GM19372 (cell line): ENCODE measurements around the gene MIB1.
"Not testable (repeated sequence)": the region's sequence is repeated elsewhere in the genome, so short reads cannot be mapped to it uniquely, and the experiment has no call there.

Source experiments
- ATAC-seq: cut with Tn5 transposase; IDR thresholded peaks from one replicate; pipeline ENCODE4 v1.9.1; 2021; ENCODE audit warnings: mild to moderate bottlenecking, low read depth, moderate library complexity; ENCODE audit not compliant: unreplicated experiment

MIB1 gene

GRCh38 chr18:21740538-21741311 is at the start of gene MIB1:
Gene MIB1 (plus strand): TSS chr18:21740792. CDS start chr18:21741584, 792 bp downstream.
- ATAC-seq, result peak; percentile 91

- ATAC-seq, result no peak
These were observed 47.3 kb upstream of the MIB1 start for GRCh38 chr18:21693322-21693721.

- no peak for ATAC-seq
These were observed 40.0 kb upstream of the MIB1 start for GRCh38 chr18:21700528-21701075.

DNA sequence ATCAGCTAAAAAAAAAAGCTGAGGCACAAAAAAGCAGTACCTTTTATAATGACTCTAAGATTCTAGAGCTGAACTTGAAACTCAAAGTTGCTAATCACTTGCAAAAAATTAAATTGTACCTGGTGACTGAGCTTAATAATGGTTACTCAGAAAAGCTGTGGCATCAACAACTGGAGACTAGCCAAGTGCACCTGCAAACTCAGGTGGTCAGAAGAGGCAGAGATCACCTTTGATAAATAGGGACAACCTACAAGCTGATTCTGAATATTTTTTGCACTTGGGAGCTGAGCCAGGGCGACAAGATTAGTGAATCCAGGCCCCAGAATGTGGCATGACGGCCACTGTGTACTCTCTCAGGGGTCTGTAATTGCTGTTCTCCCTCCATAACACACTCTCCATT is 39.0 kb upstream of the MIB1 start:
- ATAC-seq, result no peak

GRCh38 chr18:21702602-21703001 is 38.0 kb upstream of the MIB1 start:
- ATAC-seq, result no peak

DNA sequence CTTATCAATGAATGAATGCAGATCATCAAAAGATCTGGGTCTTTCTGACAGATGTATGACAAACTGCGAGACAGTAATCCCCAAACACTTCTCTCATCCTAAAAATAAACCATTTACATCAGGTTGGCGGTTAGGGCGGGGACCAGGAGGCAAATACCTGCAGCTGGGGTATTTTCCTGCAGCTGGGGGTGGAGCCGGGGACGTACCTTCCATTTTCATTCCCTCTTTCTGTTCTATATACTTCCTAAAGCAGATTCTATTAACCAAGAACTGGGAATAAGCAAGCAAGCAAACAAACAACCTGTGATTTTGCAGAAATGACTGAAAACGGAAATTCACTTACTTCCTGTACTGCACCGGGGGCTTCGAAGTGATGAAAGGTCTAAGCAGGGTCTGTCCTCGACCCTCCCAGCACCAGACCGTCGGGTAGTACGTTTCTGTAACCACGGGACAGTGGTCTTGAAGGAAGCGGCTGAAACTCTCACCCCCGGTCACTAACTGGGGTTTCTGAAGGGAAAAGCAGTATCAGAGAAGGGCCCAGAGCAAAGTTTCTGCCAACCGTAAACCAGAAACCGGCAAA is 37.3 kb upstream of the MIB1 start:
- ATAC-seq, result no peak

DNA sequence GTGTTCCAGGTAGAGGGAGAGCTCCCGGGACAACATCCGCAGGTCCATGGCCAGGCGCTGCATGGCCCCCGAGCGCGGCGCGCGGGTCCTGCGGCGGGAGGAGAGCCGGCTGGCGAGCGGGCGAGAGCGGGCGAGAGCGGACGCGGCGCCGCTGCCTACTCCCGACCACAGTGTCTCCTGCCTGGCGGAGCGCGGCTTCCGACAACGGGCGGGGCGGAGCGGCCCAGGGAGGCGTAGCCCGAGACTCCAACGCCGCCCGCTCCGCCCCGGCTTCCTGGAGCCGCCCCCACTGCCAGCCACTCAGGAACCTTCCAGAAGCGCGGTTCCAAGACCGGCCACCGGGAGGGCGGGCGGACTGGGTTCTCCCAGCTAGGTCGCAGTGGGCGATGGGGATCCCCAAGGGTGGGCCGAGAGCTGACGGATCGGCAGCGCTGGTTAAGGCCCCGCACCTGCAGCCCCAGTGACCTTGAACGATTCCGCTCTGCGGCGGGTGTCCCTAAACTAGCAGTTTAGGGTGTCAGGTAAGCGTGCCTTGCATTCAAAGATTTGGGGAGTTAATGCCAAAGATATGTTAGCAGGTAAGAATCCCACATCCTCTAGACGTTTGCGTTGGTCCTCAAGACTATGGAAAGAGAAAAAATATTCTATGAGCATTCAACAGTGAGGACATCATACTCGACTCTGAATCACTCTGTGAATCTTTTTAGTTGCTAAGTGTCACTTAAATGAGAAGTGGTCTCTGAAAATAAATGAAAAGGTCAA is 35.8 kb upstream of the MIB1 start, which contains the start of gene ABHD3:
ABHD3 (minus strand) TSS at position 172 of the 762 bp plus-strand sequence; CDS start at position 63, 109 bp downstream.
- peak; percentile 93 for ATAC-seq

- no peak for ATAC-seq
These were observed 34.2 kb upstream of the MIB1 start for GRCh38 chr18:21706386-21706865.

GRCh38 chr18:21707130-21707529 is 33.5 kb upstream of the MIB1 start:
- ATAC-seq, result not testable (repeated sequence)

GRCh38 chr18:21714474-21714873 is 26.1 kb upstream of the MIB1 start:
- ATAC-seq, result no peak

- no peak for ATAC-seq
These were observed 17.9 kb upstream of the MIB1 start for GRCh38 chr18:21722687-21723086.

GRCh38 chr18:21725201-21725600 is 15.4 kb upstream of the MIB1 start:
- ATAC-seq, result no peak

DNA sequence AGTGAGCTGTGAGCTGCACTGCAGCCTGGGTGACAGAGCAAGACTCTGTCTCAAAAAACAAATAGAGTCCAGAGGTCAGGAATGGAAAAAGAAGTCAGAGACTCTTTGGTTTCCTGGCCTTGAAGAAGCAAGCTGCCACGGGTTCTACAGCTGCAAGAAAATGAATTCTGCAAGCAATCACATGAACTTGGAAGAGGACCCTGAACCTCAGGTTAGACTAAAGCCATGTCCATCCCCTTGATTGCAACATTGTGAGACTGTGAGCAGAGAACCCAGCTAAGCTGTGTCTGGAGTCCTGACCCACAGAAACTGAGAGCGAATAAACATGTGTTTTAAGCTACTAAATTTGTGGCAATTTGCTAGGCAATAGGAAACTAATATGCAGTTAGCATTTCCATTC is 12.9 kb upstream of the MIB1 start:
- ATAC-seq, result no peak

- no peak for ATAC-seq
These were observed 7.6 kb upstream of the MIB1 start for GRCh38 chr18:21733011-21733410.

DNA sequence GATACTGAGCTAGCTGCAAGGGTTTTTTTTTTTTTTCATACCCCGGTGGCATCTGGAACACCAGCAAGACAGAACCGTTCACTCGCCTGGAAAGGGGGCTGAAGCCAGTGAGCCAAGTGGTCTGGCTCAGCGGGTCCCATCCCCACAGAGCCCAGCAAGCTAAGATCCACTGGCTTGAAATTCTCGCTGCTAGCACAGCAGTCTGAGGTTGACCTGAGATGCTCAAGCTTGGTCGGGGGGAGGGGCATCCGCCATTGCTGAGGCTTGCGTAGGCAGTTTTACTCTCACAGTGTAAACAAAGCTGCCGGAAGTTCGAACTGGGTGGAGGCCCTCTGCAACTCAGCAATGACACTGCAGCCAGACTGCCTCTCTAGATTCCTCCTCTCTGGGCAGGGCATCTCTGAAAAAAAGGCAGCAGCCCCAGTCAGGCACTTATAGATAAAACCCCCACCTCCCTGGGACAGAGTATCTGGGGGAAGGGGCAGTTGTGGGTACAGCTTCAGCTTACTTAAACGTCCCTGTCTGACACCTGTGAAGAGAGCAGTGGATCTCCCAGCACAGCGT is 5.1 kb upstream of the MIB1 start:
- no peak for ATAC-seq

DNA sequence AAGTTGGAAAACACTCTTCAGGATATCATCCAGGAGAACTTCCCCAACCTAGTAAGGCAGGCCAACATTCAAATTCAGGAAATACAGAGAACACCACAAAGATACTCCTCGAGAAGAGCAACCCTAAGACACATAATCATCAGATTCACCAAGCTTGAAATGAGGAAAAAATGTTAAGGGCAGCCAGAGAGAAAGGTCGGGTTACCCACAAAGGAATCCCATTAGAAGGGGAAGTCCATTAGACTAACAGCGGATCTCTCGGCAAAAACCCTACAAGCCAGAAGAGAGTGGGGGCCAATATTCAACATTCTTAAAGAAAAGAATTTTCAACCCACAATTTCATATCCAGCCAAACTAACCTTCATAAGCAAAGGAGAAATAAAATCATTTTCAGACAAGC is 3.7 kb upstream of the MIB1 start:
- ATAC-seq, result not testable (repeated sequence)

GRCh38 chr18:21739604-21740537 is 721 bp upstream of the MIB1 start:
- peak; percentile 11 for ATAC-seq

- no peak for ATAC-seq
These were observed 645 bp downstream of the MIB1 start for GRCh38 chr18:21741312-21741561.

DNA sequence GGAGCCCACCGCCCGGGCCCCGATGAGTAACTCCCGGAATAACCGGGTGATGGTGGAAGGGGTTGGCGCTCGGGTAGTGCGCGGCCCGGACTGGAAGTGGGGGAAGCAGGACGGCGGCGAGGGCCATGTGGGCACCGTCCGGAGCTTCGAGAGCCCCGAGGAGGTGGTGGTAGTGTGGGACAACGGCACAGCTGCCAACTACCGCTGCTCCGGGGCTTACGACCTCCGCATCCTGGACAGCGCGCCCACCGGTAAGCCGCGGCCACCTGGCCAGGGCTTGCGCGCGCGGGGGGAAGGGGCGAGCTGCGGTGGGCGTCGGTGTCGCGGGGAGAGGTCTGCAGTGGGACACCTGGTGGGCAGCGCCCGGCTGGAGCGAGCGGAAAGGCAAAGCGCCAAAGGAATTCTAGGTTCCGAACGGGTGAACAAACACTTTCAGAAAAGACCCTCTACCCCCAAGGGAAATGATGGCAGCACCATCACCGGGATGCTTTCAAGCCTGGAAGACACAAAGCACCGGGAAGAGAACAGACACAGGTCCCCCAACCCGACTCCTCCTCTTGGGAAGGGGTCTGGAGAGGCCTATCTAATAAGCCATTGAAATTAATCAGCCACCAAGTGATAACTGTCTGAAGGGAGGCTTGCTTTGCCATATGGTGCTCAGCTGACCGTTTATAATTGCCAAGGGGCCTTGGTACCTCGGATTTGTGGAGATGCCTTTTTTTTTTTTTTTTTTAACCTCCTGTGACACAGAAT is 1.1 kb downstream of the MIB1 start:
- peak; percentile 5 for ATAC-seq
